Fibroblast of lung (primary cell): Measurements from ENCODE around the gene GMCL2. TPM values are rescaled to one million over a fixed set of nuclear protein-coding genes. Genes with fewer than 3 reads are reported as not detected.

Experiments used
- DNase-seq, 2 donors: peaks; one replicate each; pipeline versions ENCODE4 v3.0.0 to v3.0.0-alpha.2; 2010; ENCODE audit warnings: low read depth in 2 of 2
- H2AFZ ChIP-seq: 2 replicates; pipeline ENCODE4 v1.5.1; 2012; ENCODE audit warnings: low read length, control low read depth, inconsistent platforms
- H3K27ac ChIP-seq: 2 replicates; pipeline ENCODE4 v1.5.1; 2011; ENCODE audit warnings: low read length, control low read depth; ENCODE audit not compliant: insufficient read depth
- H3K27me3 ChIP-seq: 2 replicates; pipeline ENCODE4 v1.5.1; 2011; ENCODE audit warnings: mild to moderate bottlenecking, low read length; ENCODE audit not compliant: control insufficient read depth, insufficient read depth
- H3K36me3 ChIP-seq: 2 replicates; pipeline ENCODE4 v1.5.1; 2011; ENCODE audit warnings: low read length; ENCODE audit not compliant: control insufficient read depth, insufficient read depth
- H3K4me1 ChIP-seq: 2 replicates; pipeline ENCODE4 v1.5.1; 2011; ENCODE audit warnings: low read length; ENCODE audit not compliant: control insufficient read depth, insufficient read depth; ENCODE audit errors: extremely low read depth
- H3K4me2 ChIP-seq: 2 replicates; pipeline ENCODE4 v1.5.1; 2011; ENCODE audit warnings: low read length, control low read depth; ENCODE audit not compliant: insufficient read depth; ENCODE audit errors: extremely low read depth
- H3K4me3 ChIP-seq, 4 experiments: fragments of 200-600 bp in 1 of 4; sonication (generic) in 1 of 4; replicated peaks in 1 of 4; 2 replicates each; pipeline ENCODE4 v1.5.1; 2011 to 2016; ENCODE audit warnings: low read length in 4 of 4, low read depth in 3 of 4, mild to moderate bottlenecking in 3 of 4, control low read depth in 2 of 4, inconsistent platforms in 1 of 4, mixed read lengths in 1 of 4; ENCODE audit not compliant: insufficient read depth in 1 of 4; ENCODE audit errors: control extremely low read depth in 1 of 4
- H3K79me2 ChIP-seq: 2 replicates; pipeline ENCODE4 v1.5.1; 2012; ENCODE audit warnings: mild to moderate bottlenecking, low read length, inconsistent platforms; ENCODE audit not compliant: control insufficient read depth, insufficient read depth
- H3K9ac ChIP-seq: 2 replicates; pipeline ENCODE4 v1.5.1; 2011; ENCODE audit warnings: mild to moderate bottlenecking, low read length, control low read depth; ENCODE audit not compliant: insufficient read depth
- H3K9me3 ChIP-seq: 2 replicates; pipeline ENCODE4 v1.5.1; 2012; ENCODE audit warnings: low read depth, low read length; ENCODE audit not compliant: control insufficient read depth, insufficient read depth
- H4K20me1 ChIP-seq: 2 replicates; pipeline ENCODE4 v1.5.1; 2011; ENCODE audit warnings: low read length; ENCODE audit not compliant: control insufficient read depth, insufficient read depth; ENCODE audit errors: extremely low read depth
- CTCF ChIP-seq, 2 donors: IDR thresholded peaks in 1 of 2; conservative IDR thresholded peaks in 1 of 2; 1 replicate in 1 of 2; 2 replicates in 1 of 2; pipeline ENCODE4 v1.5.1; 2011 to 2012; ENCODE audit warnings: low read length in 2 of 2, control low read depth in 1 of 2, inconsistent platforms in 1 of 2, low read depth in 1 of 2, mild to moderate bottlenecking in 1 of 2
- EZH2 ChIP-seq: IDR thresholded peaks from 2 replicates; pipeline ENCODE4 v1.5.1; 2012; ENCODE audit warnings: low read length, control low read depth, mild to moderate bottlenecking; ENCODE audit errors: missing control alignments
- polyA plus RNA-seq, 2 donors: library from polyadenylated mRNA; depleted of rRNA in 1 of 2; stranded (reverse) in 1 of 2; unstranded in 1 of 2; fragments of >200 nt; gene quantifications; 2 replicates each; pipeline ENCODE4 v1.2.1, GENCODE V29; 2011 to 2012; ENCODE audit warnings: missing spikeins in 1 of 2
- total RNA-seq: library from RNA; depleted of rRNA; stranded (reverse); fragments of >200 nt; gene quantifications from 2 replicates; pipeline ENCODE4 v1.2.1, GENCODE V29; 2014

The GMCL2 gene
- total and polyA plus RNA-seq, 2 donors (not counting 1 experiment from before 2014, with no cell fraction given): under 0.01 TPM; not detected in 1

- Histone ChIP-seq H3K27me3 (no peaks in the 10 kb centered on the region), H3K79me2 (peaks cover 25% of the 10 kb centered on the region), H3K27ac (no peak overlapping the region), H3K9ac (no peak overlapping the region), H3K4me2 (no peak overlapping the region), H3K9me3 (no peaks in the 10 kb centered on the region), H2AFZ (no peak overlapping the region), H4K20me1 (peaks cover 8% of the 10 kb centered on the region), H3K4me1 (peaks cover 2% of the 10 kb centered on the region), H3K4me3 (no peak overlapping the region), H3K36me3 (peaks cover 51% of the 10 kb centered on the region)
- TF ChIP-seq EZH2 (no peak), CTCF (conservative IDR thresholded peaks at IDR 0.05 in 1 of 2, IDR thresholded peaks at IDR 0.05 in 1 of 2; ENCODE audit: low read depth in 1 of 2, low read length in 2 of 2) (no peak)
- no peak for DNase-seq
These were observed 25.3 kb upstream of the GMCL2 start for GRCh38 chr5:178212241-178213002.

- H3K27ac ChIP-seq: no peak overlapping the region
- DNase-seq: no peak
- H3K4me2 ChIP-seq: no peak overlapping the region
- peaks cover 58% of the 10 kb centered on the region for H3K36me3 ChIP-seq
- no peak overlapping the region for H3K9ac ChIP-seq
- H4K20me1 ChIP-seq: peaks cover 10% of the 10 kb centered on the region
- no peak overlapping the region for H3K4me3 ChIP-seq
- peaks cover 11% of the 10 kb centered on the region for H3K4me1 ChIP-seq
- peaks cover 35% of the 10 kb centered on the region for H3K79me2 ChIP-seq
- no peak overlapping the region for H2AFZ ChIP-seq
- H3K9me3 ChIP-seq: no peaks in the 10 kb centered on the region
- H3K27me3 ChIP-seq: no peaks in the 10 kb centered on the region
- no peak for TF ChIP-seq EZH2
These were observed 24.2 kb upstream of the GMCL2 start for GRCh38 chr5:178211095-178212048.

- Histone ChIP-seq H3K9ac (no peak overlapping the region), H3K36me3 (peaks cover 61% of the 10 kb centered on the region), H4K20me1 (peaks cover 16% of the 10 kb centered on the region), H3K4me2 (no peak overlapping the region), H3K79me2 (peaks cover 42% of the 10 kb centered on the region), H3K9me3 (no peaks in the 10 kb centered on the region), H3K4me3 (no peak overlapping the region), H3K27ac (no peak overlapping the region), H3K4me1 (peaks cover 15% of the 10 kb centered on the region), H3K27me3 (no peaks in the 10 kb centered on the region), H2AFZ (no peak overlapping the region)
- TF ChIP-seq CTCF (conservative IDR thresholded peaks at IDR 0.05 in 1 of 2, IDR thresholded peaks at IDR 0.05 in 1 of 2; ENCODE audit: low read depth in 1 of 2, low read length in 2 of 2): no peak
- no peak for TF ChIP-seq EZH2
- DNase-seq: no peak
These were observed 23.5 kb upstream of the GMCL2 start for GRCh38 chr5:178210686-178211085.
